IMR-90 (cell line): ENCODE results near the gene URM1. TPM values are rescaled to one million over a fixed set of nuclear protein-coding genes. Genes with fewer than 3 reads are reported as not detected.

Experiments used
- ATAC-seq: fragments of 200-7000 bp; cut with Tn5 transposase; 2 replicates; pipeline ENCODE4 v1.9.1; 2020; ENCODE audit warnings: low read depth, mild to moderate bottlenecking, moderate library complexity
- BruUV-seq: library from RNA; stranded (reverse); fragments of 400-500 nt; replicated peaks from 2 replicates; lab custom pipeline; 2021; lab: Mats Ljungman, UMichigan
- CTCF ChIA-PET: fragments of 300-600 bp; formaldehyde crosslinking; extraction: SDS; loops from one replicate; lab custom pipeline; 2021; ENCODE audit warnings: antibody characterized with exemption; lab: Yijun Ruan, JAX
- POLR2A ChIA-PET: fragments of 300-600 bp; sonication (Branson Sonifier 250); formaldehyde crosslinking; loops from one replicate; lab custom pipeline; 2022; ENCODE audit warnings: antibody characterized with exemption; ENCODE audit not compliant: unreplicated experiment; lab: Charles Lee
- DNase-seq: peaks from one replicate; pipeline ENCODE4 v3.0.0; 2013
- H2AFZ ChIP-seq: replicated peaks from 2 replicates; pipeline ENCODE3; 2013; ENCODE audit warnings: low read length, mild to moderate bottlenecking; ENCODE audit not compliant: poor library complexity
- H2AK5ac ChIP-seq: 2 replicates; pipeline ENCODE4 v1.6.1; 2013; ENCODE audit warnings: low read depth, low read length, inconsistent platforms
- H2AK9ac ChIP-seq: replicated peaks from 2 replicates; pipeline ENCODE3; 2013; ENCODE audit warnings: mild to moderate bottlenecking, low read depth, low read length, moderate library complexity; ENCODE audit not compliant: poor library complexity
- H2BK120ac ChIP-seq: 2 replicates; pipeline ENCODE4 v1.6.1; 2013; ENCODE audit warnings: low read depth, low read length, inconsistent platforms
- H2BK15ac ChIP-seq: 3 replicates; pipeline ENCODE4 v1.6.1; 2013; ENCODE audit warnings: low read depth, low read length, inconsistent platforms
- H2BK20ac ChIP-seq: 2 replicates; pipeline ENCODE4 v1.6.1; 2013; ENCODE audit warnings: low read depth, mild to moderate bottlenecking, inconsistent platforms, low read length, moderate library complexity
- H2BK5ac ChIP-seq: 2 replicates; pipeline ENCODE4 v1.6.1; 2013; ENCODE audit warnings: mild to moderate bottlenecking, low read depth, low read length, inconsistent platforms; ENCODE audit not compliant: poor library complexity, severe bottlenecking
- H3K14ac ChIP-seq: replicated peaks from 2 replicates; pipeline ENCODE4 v1.6.1; 2013; ENCODE audit warnings: low read depth, low read length, inconsistent platforms
- H3K18ac ChIP-seq: 2 replicates; pipeline ENCODE4 v1.6.1; 2013; ENCODE audit warnings: low read depth, low read length, control low read depth
- H3K23ac ChIP-seq: 2 replicates; pipeline ENCODE4 v1.6.1; 2013; ENCODE audit warnings: low read depth, low read length, inconsistent platforms
- H3K27ac ChIP-seq: 2 replicates; pipeline ENCODE4 v1.5.1; 2013; ENCODE audit warnings: mild to moderate bottlenecking, control low read depth, low read length; ENCODE audit not compliant: insufficient read depth
- H3K27me3 ChIP-seq: 2 replicates; pipeline ENCODE4 v1.6.1; 2013; ENCODE audit warnings: low read length; ENCODE audit not compliant: control insufficient read depth, insufficient read depth
- H3K36me3 ChIP-seq: 2 replicates; pipeline ENCODE4 v1.6.1; 2013; ENCODE audit warnings: low read length, mixed read lengths; ENCODE audit not compliant: control insufficient read depth, insufficient read depth
- H3K4ac ChIP-seq: 2 replicates; pipeline ENCODE4 v1.6.1; 2013; ENCODE audit warnings: low read depth, low read length, inconsistent platforms
- H3K4me1 ChIP-seq: 2 replicates; pipeline ENCODE4 v1.6.1; 2013; ENCODE audit warnings: low read length, mixed read lengths; ENCODE audit not compliant: control insufficient read depth, insufficient read depth
- H3K4me2 ChIP-seq: 2 replicates; pipeline ENCODE4 v1.6.1; 2013; ENCODE audit warnings: low read depth, mild to moderate bottlenecking, control low read depth, low read length, moderate library complexity
- H3K4me3 ChIP-seq: 2 replicates; pipeline ENCODE4 v1.5.1; 2013; ENCODE audit warnings: low read depth, mild to moderate bottlenecking, control low read depth, low read length, moderate library complexity; ENCODE audit not compliant: insufficient read depth
- H3K56ac ChIP-seq: 2 replicates; pipeline ENCODE4 v1.6.1; 2013; ENCODE audit warnings: low read length, inconsistent platforms; ENCODE audit not compliant: insufficient read depth; ENCODE audit errors: extremely low read depth
- H3K79me1 ChIP-seq, 2 experiments: 2 replicates each; pipeline ENCODE4 v1.6.1; 2013; ENCODE audit warnings: low read length in 2 of 2, inconsistent platforms in 1 of 2, low read depth in 1 of 2
- H3K9ac ChIP-seq: 2 replicates; pipeline ENCODE4 v1.6.1; 2013; ENCODE audit warnings: low read depth, low read length, control low read depth
- H3K9me1 ChIP-seq: 2 replicates; pipeline ENCODE4 v1.6.1; 2013; ENCODE audit warnings: low read length, inconsistent platforms; ENCODE audit not compliant: insufficient read depth
- H3K9me3 ChIP-seq: 2 replicates; pipeline ENCODE4 v1.6.1; 2013; ENCODE audit warnings: low read length; ENCODE audit not compliant: control insufficient read depth, insufficient read depth
- H4K20me1 ChIP-seq: 2 replicates; pipeline ENCODE4 v1.6.1; 2013; ENCODE audit warnings: low read length, inconsistent platforms; ENCODE audit not compliant: insufficient read depth
- H4K5ac ChIP-seq: 2 replicates; pipeline ENCODE4 v1.6.1; 2013; ENCODE audit warnings: mild to moderate bottlenecking, low read depth, low read length, control low read depth
- H4K8ac ChIP-seq, 2 experiments: 2 replicates each; pipeline ENCODE4 v1.6.1; 2013; ENCODE audit warnings: low read depth in 2 of 2, low read length in 2 of 2, control low read depth in 1 of 2, inconsistent platforms in 1 of 2
- H4K91ac ChIP-seq: 2 replicates; pipeline ENCODE4 v1.6.1; 2013; ENCODE audit warnings: low read depth, low read length, inconsistent platforms; ENCODE audit not compliant: insufficient read depth
- BHLHE40 ChIP-seq: fragments of 150-350 bp; IDR thresholded peaks from 2 replicates; pipeline ENCODE4 v1.6.1; 2016; ENCODE audit warnings: mild to moderate bottlenecking, low read depth, low read length
- CHD1 ChIP-seq: IDR thresholded peaks from 2 replicates; pipeline ENCODE4 v1.6.1; 2012; ENCODE audit warnings: low read depth, low read length, improper control_type of control experiment
- FOS ChIP-seq: fragments of 150-350 bp; IDR thresholded peaks from 2 replicates; pipeline ENCODE4 v1.6.1; 2016; ENCODE audit warnings: low read depth, low read length
- MAFK ChIP-seq: IDR thresholded peaks from 2 replicates; pipeline ENCODE4 v1.6.1; 2012; ENCODE audit warnings: low read depth, low read length, improper control_type of control experiment
- MAZ ChIP-seq: IDR thresholded peaks from 2 replicates; pipeline ENCODE4 v1.6.1; 2012; ENCODE audit warnings: low read depth, mild to moderate bottlenecking, low read length, improper control_type of control experiment, moderate library complexity, borderline replicate concordance
- MXI1 ChIP-seq: IDR thresholded peaks from 2 replicates; pipeline ENCODE4 v1.6.1; 2012; ENCODE audit warnings: low read depth, mild to moderate bottlenecking, low read length, moderate library complexity, borderline replicate concordance
- POLR2A ChIP-seq: IDR thresholded peaks from 2 replicates; pipeline ENCODE4 v1.6.1; 2012; ENCODE audit warnings: mild to moderate bottlenecking, low read depth, low read length
- RAD21 ChIP-seq: IDR thresholded peaks from 2 replicates; pipeline ENCODE4 v1.6.1; 2012; ENCODE audit warnings: low read length, improper control_type of control experiment
- RCOR1 ChIP-seq: IDR thresholded peaks from 2 replicates; pipeline ENCODE4 v1.6.1; 2012; ENCODE audit warnings: mild to moderate bottlenecking, low read length, improper control_type of control experiment; ENCODE audit not compliant: insufficient replicate concordance
- RFX5 ChIP-seq: IDR thresholded peaks from 2 replicates; pipeline ENCODE4 v1.8.0; 2012; ENCODE audit warnings: low read depth, mild to moderate bottlenecking, low read length, moderate library complexity
- SMC3 ChIP-seq: fragments of 150-350 bp; IDR thresholded peaks from 2 replicates; pipeline ENCODE4 v1.6.1; 2016; ENCODE audit warnings: low read depth, mild to moderate bottlenecking, antibody characterized with exemption, low read length, moderate library complexity
- WGBS, 2 experiments: methylation state at CpG; one replicate each; pipeline versions ENCODE4 v1.1.5 to v1.1.7; 2013; ENCODE audit warnings: missing lambda C conversion rate in 2 of 2; ENCODE audit not compliant: insufficient read length in 1 of 2; ENCODE audit errors: extremely low coverage in 2 of 2; 5-methylcytosine and 5-hydroxymethylcytosine counted together
- dilution Hi-C: fragments of 300-500 bp; cut with HindIII; formaldehyde crosslinking; loops from one replicate; pipeline ENCODE4 v1.14.3; 2018; ENCODE audit warnings: low sequenced_read_pairs; ENCODE audit not compliant: unreplicated experiment
- in situ Hi-C: fragments of 300-500 bp; cut with MboI; formaldehyde crosslinking; loops from 3 replicates; pipeline ENCODE4 v1.14.3; 2019; ENCODE audit warnings: low sequenced_read_pairs, inconsistent platforms, mixed read lengths
- intact Hi-C: fragments of 100-400 bp; cut with micrococcal nuclease; formaldehyde crosslinking; loops from 2 replicates; pipeline ENCODE4 v1.10.0; 2022
- polyA plus RNA-seq, 3 experiments: library from polyadenylated mRNA; depleted of rRNA; stranded (reverse); fragments of >200 nt; gene quantifications; 2 replicates each; pipeline ENCODE4 v1.2.3, GENCODE V29; 2012; ENCODE audit warnings: low replicate concordance in 1 of 3
- total RNA-seq: library from RNA; depleted of rRNA; stranded (reverse); fragments of >200 nt; gene quantifications from 2 replicates; pipeline ENCODE4 v1.2.3, GENCODE V29; 2012
- TF ChIP-seq, protein P1 (sequence below): fragments of 150-350 bp; IDR thresholded peaks from 2 replicates; pipeline ENCODE4 v1.6.1; 2016; ENCODE audit warnings: low read depth, mild to moderate bottlenecking, low read length, moderate library complexity, borderline replicate concordance
- TF ChIP-seq, protein P2 (sequence below): fragments of 150-350 bp; IDR thresholded peaks from 2 replicates; pipeline ENCODE4 v1.6.1; 2017; ENCODE audit warnings: mild to moderate bottlenecking, antibody characterized with exemption, low read length, low read depth

Gene URM1
- total and polyA plus RNA-seq, 2 of the 4 experiments (the other 2 are of a cell fraction): 33.2 to 66.9 TPM

DNA sequence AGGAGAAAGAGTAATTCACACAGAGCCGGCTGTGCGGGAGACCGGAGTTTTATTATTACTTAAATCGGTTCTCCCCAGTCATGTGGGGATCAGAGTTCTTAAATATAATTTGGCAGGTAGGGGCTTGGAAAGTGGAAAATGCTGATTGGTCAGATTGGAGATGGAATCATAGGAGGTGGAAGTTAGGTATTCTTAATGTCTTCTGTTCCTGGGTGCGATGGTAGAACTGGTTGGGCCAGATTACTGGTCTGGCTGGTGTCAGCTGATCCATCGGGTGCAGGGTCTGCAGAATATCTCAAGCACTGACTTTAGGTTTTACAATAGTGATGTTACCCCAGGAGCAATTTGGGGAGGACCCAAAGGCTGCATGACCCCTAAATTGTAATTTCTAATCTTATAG, 44.8 kb downstream of the URM1 start:
- CTCF ChIA-PET: no interaction called here
- H3K4me1 ChIP-seq: peaks cover 5% of the 10 kb centered on the region
- H3K56ac ChIP-seq: no peak overlapping the region
- 82% methylated on average over 5 of the region's 6 CpGs; no CpG with 5 or more reads in 1 of the 2 experiments for WGBS, 2 experiments
- H2AK5ac ChIP-seq: no peak overlapping the region
- ATAC-seq: no peak
- H3K9me1 ChIP-seq: no peaks in the 10 kb centered on the region
- H2BK20ac ChIP-seq: no peak overlapping the region
- intact Hi-C loops: no loop called here
- H4K91ac ChIP-seq: no peak overlapping the region
- H3K23ac ChIP-seq: no peak overlapping the region
- H2BK15ac ChIP-seq: no peak overlapping the region
- no peak overlapping the region for H3K4ac ChIP-seq
- H3K4me2 ChIP-seq: no peak overlapping the region
- POLR2A ChIA-PET: no interaction called here
- in situ Hi-C loops: no loop called here
- no peak overlapping the region for H3K9ac ChIP-seq
- H4K5ac ChIP-seq: no peak overlapping the region
- no peak overlapping the region for H4K8ac ChIP-seq
- no peak overlapping the region for H2AFZ ChIP-seq
- DNase-seq: no peak
- H2BK120ac ChIP-seq: no peak overlapping the region
- no peak overlapping the region for H3K4me3 ChIP-seq
- no peak overlapping the region for H3K14ac ChIP-seq
- dilution Hi-C loops: no loop called here
- H3K27ac ChIP-seq: no peak overlapping the region
- no peak overlapping the region for H3K18ac ChIP-seq
- peaks cover 25% of the 10 kb centered on the region for H3K27me3 ChIP-seq
- no TSS peak for BruUV-seq
- no peaks in the 10 kb centered on the region for H4K20me1 ChIP-seq
- no peaks in the 10 kb centered on the region for H3K36me3 ChIP-seq
- no peaks in the 10 kb centered on the region for H3K9me3 ChIP-seq
- H2AK9ac ChIP-seq: no peak overlapping the region
- TF ChIP-seq FOS (no peak), MAZ (no peak), POLR2A (no peak), RFX5 (no peak), RCOR1 (no peak), SMC3 (no peak), MAFK (no peak), BHLHE40 (no peak), RAD21 (no peak), MXI1 (no peak), CHD1 (no peak)
- TF ChIP-seq, protein P1, sequence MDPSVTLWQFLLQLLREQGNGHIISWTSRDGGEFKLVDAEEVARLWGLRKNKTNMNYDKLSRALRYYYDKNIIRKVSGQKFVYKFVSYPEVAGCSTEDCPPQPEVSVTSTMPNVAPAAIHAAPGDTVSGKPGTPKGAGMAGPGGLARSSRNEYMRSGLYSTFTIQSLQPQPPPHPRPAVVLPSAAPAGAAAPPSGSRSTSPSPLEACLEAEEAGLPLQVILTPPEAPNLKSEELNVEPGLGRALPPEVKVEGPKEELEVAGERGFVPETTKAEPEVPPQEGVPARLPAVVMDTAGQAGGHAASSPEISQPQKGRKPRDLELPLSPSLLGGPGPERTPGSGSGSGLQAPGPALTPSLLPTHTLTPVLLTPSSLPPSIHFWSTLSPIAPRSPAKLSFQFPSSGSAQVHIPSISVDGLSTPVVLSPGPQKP: no peak
- TF ChIP-seq, protein P2, sequence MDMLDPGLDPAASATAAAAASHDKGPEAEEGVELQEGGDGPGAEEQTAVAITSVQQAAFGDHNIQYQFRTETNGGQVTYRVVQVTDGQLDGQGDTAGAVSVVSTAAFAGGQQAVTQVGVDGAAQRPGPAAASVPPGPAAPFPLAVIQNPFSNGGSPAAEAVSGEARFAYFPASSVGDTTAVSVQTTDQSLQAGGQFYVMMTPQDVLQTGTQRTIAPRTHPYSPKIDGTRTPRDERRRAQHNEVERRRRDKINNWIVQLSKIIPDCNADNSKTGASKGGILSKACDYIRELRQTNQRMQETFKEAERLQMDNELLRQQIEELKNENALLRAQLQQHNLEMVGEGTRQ: no peak
- H3K79me1 ChIP-seq: peaks cover 0 to 3% of the 10 kb centered on the region in 2 experiments; a peak in 2 of 4 replicates
- H2BK5ac ChIP-seq: no peak overlapping the region
